OCI-LY3 (cell line): ENCODE data around the gene KDELR1.
"Not testable (repeated sequence)": the region's sequence is repeated elsewhere in the genome, so short reads cannot be mapped to it uniquely, and the experiment has no call there.

Experiments
- EZH2phosphoT487 ChIP-seq: fragments of 200-600 bp; shearing (Covaris generic); IDR thresholded peaks from 2 replicates; pipeline ENCODE4 v1.6.1; 2018; ENCODE audit warnings: antibody characterized with exemption, mixed run types, low read depth
- TF ChIP-seq, protein P1 (sequence below): fragments of 200-600, 300-600 bp; sonication (generic); IDR thresholded peaks from 2 replicates; pipeline ENCODE4 v1.5.1; 2014; ENCODE audit warnings: antibody characterized with exemption, low read length, low read depth

DNA sequence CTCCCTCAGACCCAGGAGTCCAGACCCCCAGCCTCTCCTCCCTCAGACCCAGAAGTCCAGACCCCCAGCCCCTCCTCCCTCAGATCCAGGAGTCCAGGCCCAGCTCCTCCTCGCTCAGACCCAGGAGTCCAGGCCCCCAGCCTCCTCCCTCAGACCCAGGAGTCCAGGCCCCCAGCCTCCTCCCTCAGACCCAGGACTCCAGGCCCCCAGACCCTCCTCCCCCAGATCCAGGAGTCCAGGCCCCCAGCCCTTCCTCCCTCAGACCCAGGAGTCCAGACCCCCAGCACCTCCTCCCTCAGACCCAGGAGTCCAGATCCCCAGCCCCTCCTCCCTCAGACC, 624 bp upstream of the KDELR1 start:
- TF ChIP-seq, protein P1, sequence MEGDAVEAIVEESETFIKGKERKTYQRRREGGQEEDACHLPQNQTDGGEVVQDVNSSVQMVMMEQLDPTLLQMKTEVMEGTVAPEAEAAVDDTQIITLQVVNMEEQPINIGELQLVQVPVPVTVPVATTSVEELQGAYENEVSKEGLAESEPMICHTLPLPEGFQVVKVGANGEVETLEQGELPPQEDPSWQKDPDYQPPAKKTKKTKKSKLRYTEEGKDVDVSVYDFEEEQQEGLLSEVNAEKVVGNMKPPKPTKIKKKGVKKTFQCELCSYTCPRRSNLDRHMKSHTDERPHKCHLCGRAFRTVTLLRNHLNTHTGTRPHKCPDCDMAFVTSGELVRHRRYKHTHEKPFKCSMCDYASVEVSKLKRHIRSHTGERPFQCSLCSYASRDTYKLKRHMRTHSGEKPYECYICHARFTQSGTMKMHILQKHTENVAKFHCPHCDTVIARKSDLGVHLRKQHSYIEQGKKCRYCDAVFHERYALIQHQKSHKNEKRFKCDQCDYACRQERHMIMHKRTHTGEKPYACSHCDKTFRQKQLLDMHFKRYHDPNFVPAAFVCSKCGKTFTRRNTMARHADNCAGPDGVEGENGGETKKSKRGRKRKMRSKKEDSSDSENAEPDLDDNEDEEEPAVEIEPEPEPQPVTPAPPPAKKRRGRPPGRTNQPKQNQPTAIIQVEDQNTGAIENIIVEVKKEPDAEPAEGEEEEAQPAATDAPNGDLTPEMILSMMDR, result not testable (repeated sequence)
- not testable (repeated sequence) for TF ChIP-seq EZH2phosphoT487
